ENCODE results near the gene BTG1.

DNA sequence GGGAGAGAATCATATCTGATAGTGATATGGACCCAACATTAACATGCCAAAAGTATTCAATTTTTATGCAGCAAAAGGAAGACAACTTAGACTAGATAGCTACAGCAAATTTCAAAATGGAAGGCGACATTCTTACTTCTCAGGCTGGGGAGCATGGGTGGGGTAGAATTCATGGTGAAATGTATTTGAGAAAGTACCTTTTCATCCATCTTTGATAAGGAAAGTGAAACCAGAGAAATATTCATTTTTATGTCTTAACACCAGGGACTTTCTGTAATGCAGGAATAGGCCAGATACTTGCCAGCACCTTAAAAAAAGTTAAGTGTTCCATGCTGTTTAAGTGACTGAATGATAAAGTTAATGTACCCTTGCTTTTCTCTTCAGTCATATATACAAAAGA, 13.4 kb downstream of the BTG1 start:
- TF ChIP-seq, protein P1, sequence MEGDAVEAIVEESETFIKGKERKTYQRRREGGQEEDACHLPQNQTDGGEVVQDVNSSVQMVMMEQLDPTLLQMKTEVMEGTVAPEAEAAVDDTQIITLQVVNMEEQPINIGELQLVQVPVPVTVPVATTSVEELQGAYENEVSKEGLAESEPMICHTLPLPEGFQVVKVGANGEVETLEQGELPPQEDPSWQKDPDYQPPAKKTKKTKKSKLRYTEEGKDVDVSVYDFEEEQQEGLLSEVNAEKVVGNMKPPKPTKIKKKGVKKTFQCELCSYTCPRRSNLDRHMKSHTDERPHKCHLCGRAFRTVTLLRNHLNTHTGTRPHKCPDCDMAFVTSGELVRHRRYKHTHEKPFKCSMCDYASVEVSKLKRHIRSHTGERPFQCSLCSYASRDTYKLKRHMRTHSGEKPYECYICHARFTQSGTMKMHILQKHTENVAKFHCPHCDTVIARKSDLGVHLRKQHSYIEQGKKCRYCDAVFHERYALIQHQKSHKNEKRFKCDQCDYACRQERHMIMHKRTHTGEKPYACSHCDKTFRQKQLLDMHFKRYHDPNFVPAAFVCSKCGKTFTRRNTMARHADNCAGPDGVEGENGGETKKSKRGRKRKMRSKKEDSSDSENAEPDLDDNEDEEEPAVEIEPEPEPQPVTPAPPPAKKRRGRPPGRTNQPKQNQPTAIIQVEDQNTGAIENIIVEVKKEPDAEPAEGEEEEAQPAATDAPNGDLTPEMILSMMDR (IDR thresholded peaks at IDR 0.05; ENCODE audit: insufficient read depth, low read depth, low read length) = no peak
- no peak for TF ChIP-seq EZH2 (IDR thresholded peaks at IDR 0.05; ENCODE audit: insufficient read depth, low read length)
